Body of pancreas (tissue), 4 donors: ENCODE measurements around the gene ENHO.

ENCODE experiments used
- CTCF ChIP-seq, 7 experiments: fragments of 450-650 bp in 4 of 7; fragments of 200-600 bp in 3 of 7; sonication (generic) in 3 of 7; IDR thresholded peaks; one replicate each; pipeline ENCODE4 v1.5.1; 2016 to 2019; ENCODE audit warnings: antibody characterized with exemption in 7 of 7
- POLR2A ChIP-seq, 3 donors: fragments of 450-650 bp; IDR thresholded peaks; one replicate each; pipeline ENCODE4 v1.6.1; 2016; ENCODE audit warnings: antibody characterized with exemption in 3 of 3, mild to moderate bottlenecking in 2 of 3

DNA sequence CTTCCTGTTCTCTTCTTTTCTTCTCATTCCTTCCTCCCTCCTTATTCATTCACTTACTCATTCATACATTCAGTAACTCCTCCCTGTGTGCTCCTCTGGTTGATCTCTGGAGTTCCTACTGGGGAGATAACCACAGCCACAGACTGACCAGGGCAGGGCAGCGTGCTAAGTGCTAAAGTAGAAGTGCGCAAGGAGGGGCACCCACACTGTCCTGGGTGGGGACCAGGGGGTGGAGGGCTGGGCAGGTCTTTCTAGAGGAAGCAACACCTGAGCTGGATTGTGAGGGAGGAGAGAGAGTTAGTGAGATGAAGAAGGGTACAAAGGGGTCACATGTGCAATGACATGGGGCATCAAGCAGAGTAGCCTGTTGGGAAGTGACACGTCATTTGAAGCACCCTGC, 13.8 kb downstream of the ENHO start:
- TF ChIP-seq POLR2A (IDR thresholded peaks at IDR 0.05) (no peak), CTCF (IDR thresholded peaks at IDR 0.05) (no peak)
